ENCODE data around the gene FATE1.
"Not testable (repeated sequence)": the region's sequence is repeated elsewhere in the genome, so short reads cannot be mapped to it uniquely, and the experiment has no call there.

FATE1 gene

GRCh38 chrX:151715752-151716151 is at the start of gene FATE1:
FATE1 (plus strand) TSS chrX:151716035; CDS start chrX:151716120, 85 bp downstream.
- no peak for DNase-seq

GRCh38 chrX:151675121-151675746 is 40.6 kb upstream of the FATE1 start:
- no peak for DNase-seq

- no peak for DNase-seq
Measured at GRCh38 chrX:151676196-151676595, 39.6 kb upstream of the FATE1 start.

- DNase-seq, result no peak
Measured at GRCh38 chrX:151679798-151680402, 35.9 kb upstream of the FATE1 start.

GRCh38 chrX:151680805-151681204 is 35.0 kb upstream of the FATE1 start:
- no peak for DNase-seq

GRCh38 chrX:151687635-151688034 is 28.2 kb upstream of the FATE1 start:
- DNase-seq, result no peak

- no peak for DNase-seq
Measured at GRCh38 chrX:151688695-151689094, 27.1 kb upstream of the FATE1 start.

GRCh38 chrX:151692825-151693224 is 23.0 kb upstream of the FATE1 start:
- DNase-seq, result no peak

GRCh38 chrX:151694121-151694520 is 21.7 kb upstream of the FATE1 start:
- DNase-seq, result no peak

- no peak for DNase-seq
Measured at GRCh38 chrX:151694661-151695582, 20.9 kb upstream of the FATE1 start, which contains the start of gene PRRG3. PRRG3 (plus strand) TSS chrX:151695458; CDS start chrX:151698815, 3,357 bp downstream.

- DNase-seq, result no peak
Measured at GRCh38 chrX:151695583-151696340, 20.1 kb upstream of the FATE1 start.

- not testable (repeated sequence) for DNase-seq
Measured at GRCh38 chrX:151697082-151697481, 18.8 kb upstream of the FATE1 start.

GRCh38 chrX:151697522-151697921 is 18.3 kb upstream of the FATE1 start:
- DNase-seq, result peak; percentile 91

GRCh38 chrX:151698485-151698884 is 17.4 kb upstream of the FATE1 start:
- DNase-seq, result no peak

- DNase-seq, result no peak
Measured at GRCh38 chrX:151699746-151700145, 16.1 kb upstream of the FATE1 start.

GRCh38 chrX:151700581-151700980 is 15.3 kb upstream of the FATE1 start:
- no peak for DNase-seq

- no peak for DNase-seq
Measured at GRCh38 chrX:151701071-151701470, 14.8 kb upstream of the FATE1 start.

- DNase-seq, result no peak
Measured at GRCh38 chrX:151701531-151701930, 14.3 kb upstream of the FATE1 start.

- DNase-seq, result peak; percentile 34
Measured at GRCh38 chrX:151702026-151702714, 13.7 kb upstream of the FATE1 start.

- DNase-seq, result no peak
Measured at GRCh38 chrX:151702741-151703340, 13.0 kb upstream of the FATE1 start.

GRCh38 chrX:151703487-151703886 is 12.3 kb upstream of the FATE1 start:
- DNase-seq, result peak; percentile 22

Measured in fibroblast of skin of right biceps (primary cell).